GDM1 (cell line): ENCODE results near the gene TMEM52.

ENCODE experiments used
- DNase-seq: peaks from one replicate; lab custom pipeline; 2025; lab: John Stamatoyannopoulos, UW

Gene TMEM52

GRCh38 chr1:1872329-1872994, 46.6 kb downstream of the TMEM52 start:
- no peak for DNase-seq

- no peak for DNase-seq
Measured at GRCh38 chr1:1869469-1869868, 49.6 kb downstream of the TMEM52 start.
